Natural killer cell (primary cell): ENCODE data around the gene MCM8. TPM values are rescaled to one million over a fixed set of nuclear protein-coding genes. Genes with fewer than 3 reads are reported as not detected.
A peak's percentile ranks its signal among the peaks of the same experiment; 100 is the strongest.
"Not testable (repeated sequence)": the region's sequence is repeated elsewhere in the genome, so short reads cannot be mapped to it uniquely, and the experiment has no call there.

Experiments
- ATAC-seq, 3 donors: fragments of 150-1000 bp in 2 of 3; fragments of 200-7000 bp in 1 of 3; cut with Tn5 transposase; 1 replicate in 1 of 3; 2 replicates in 2 of 3; pipeline ENCODE4 v1.10.0; 2021; ENCODE audit warnings: mild to moderate bottlenecking in 2 of 3, moderate library complexity in 2 of 3
- DNase-seq, 2 donors: peaks; one replicate each; pipeline versions ENCODE4 v3.0.0 to v3.0.0-alpha.2; 2013 to 2021; ENCODE audit warnings: mixed read lengths in 1 of 2
- H3K27ac ChIP-seq: one replicate; pipeline ENCODE4 v1.5.1; 2013; ENCODE audit warnings: mild to moderate bottlenecking, low read length
- H3K27me3 ChIP-seq: one replicate; pipeline ENCODE4 v1.6.1; 2013; ENCODE audit warnings: low read length; ENCODE audit not compliant: control insufficient read depth, insufficient read depth
- H3K36me3 ChIP-seq: one replicate; pipeline ENCODE4 v1.6.1; 2013; ENCODE audit warnings: low read length; ENCODE audit not compliant: control insufficient read depth, insufficient read depth
- H3K4me1 ChIP-seq: one replicate; pipeline ENCODE4 v1.6.1; 2013; ENCODE audit warnings: low read length; ENCODE audit not compliant: control insufficient read depth, insufficient read depth
- H3K4me3 ChIP-seq: one replicate; pipeline ENCODE4 v1.5.1; 2013; ENCODE audit warnings: low read length
- H3K9me3 ChIP-seq: one replicate; pipeline ENCODE4 v1.6.1; 2013; ENCODE audit warnings: low read length; ENCODE audit not compliant: control insufficient read depth, insufficient read depth
- H3K27ac Mint-ChIP-seq, 2 donors: one replicate each; pipeline ENCODE4 v1.8.0; 2022; ENCODE audit warnings: mild to moderate bottlenecking in 2 of 2, mixed read lengths in 2 of 2, moderate library complexity in 1 of 2
- H3K27me3 Mint-ChIP-seq, 2 donors: one replicate each; pipeline ENCODE4 v1.8.0; 2022; ENCODE audit warnings: low read depth in 2 of 2, mixed read lengths in 2 of 2
- H3K36me3 Mint-ChIP-seq: one replicate; pipeline ENCODE4 v1.8.0; 2022; ENCODE audit warnings: mixed read lengths
- H3K4me1 Mint-ChIP-seq, 2 donors: one replicate each; pipeline ENCODE4 v1.8.0; 2022; ENCODE audit warnings: mixed read lengths in 2 of 2
- H3K4me3 Mint-ChIP-seq: one replicate; pipeline ENCODE4 v1.8.0; 2022; ENCODE audit warnings: mild to moderate bottlenecking, moderate library complexity, mixed read lengths
- H3K9me3 Mint-ChIP-seq, 2 donors: one replicate each; pipeline ENCODE4 v1.8.0; 2022; ENCODE audit warnings: mixed read lengths in 2 of 2
- WGBS: methylation state at CpG from one replicate; pipeline ENCODE4 v1.1.7; 2013; ENCODE audit warnings: missing lambda C conversion rate; ENCODE audit not compliant: insufficient coverage; 5-methylcytosine and 5-hydroxymethylcytosine counted together
- intact Hi-C: fragments of 100-400 bp; cut with micrococcal nuclease; formaldehyde crosslinking; loops from one replicate; pipeline ENCODE4 v1.14.2; 2022
- total RNA-seq, 4 donors: library from RNA; stranded (reverse); fragments of 120-200 nt in 1 of 4; gene quantifications; one replicate each; pipeline versions ENCODE4 v1.2.3 to v1.2.4, GENCODE V29; 2013 to 2022
- TF ChIP-seq, protein P1 (sequence below): fragments of 200-600 bp; IDR thresholded peaks from one replicate; pipeline ENCODE4 v1.8.0; 2022; ENCODE audit warnings: antibody characterized with exemption

MCM8 gene
- total RNA-seq, 3 donors from 2014 or later (not counting 1 experiment from before 2014, with no cell fraction given) = 8.1 to 14.3 (median 9.0) TPM

DNA sequence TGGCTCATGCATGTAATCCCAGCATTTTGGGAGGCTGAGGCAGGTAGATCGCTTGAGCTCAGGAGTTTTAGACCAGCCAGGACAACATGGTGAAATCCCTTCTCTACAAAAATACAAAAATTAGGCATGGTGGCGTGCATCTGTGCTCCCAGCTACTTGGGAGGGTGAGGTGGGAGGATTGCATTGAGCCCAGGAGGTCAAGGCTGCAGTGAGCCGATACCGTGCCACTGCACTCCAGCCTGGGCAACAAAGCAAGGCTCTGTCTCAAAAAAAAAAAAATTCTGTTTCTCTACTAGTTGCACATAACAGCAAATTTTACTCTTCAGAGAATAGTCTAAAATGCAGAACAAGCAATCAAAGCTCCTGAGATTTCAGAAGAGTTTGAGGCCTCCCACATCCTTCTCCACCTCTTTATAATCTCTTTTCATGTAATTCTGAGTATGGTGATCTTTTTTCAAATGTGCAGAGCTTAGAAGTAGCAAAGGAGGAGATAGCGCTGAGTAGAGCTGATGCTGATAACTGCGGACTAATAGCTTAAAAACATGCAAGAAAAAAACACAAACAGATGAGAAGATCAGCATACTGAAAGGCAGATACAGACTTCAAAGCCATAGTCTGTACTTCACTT lies 80.1 kb downstream of the MCM8 start:
- Histone ChIP-seq H3K9me3 (no peaks in the 10 kb centered on the region), H3K27ac (no peak overlapping the region), H3K4me1 (no peaks in the 10 kb centered on the region), H3K4me3 (no peak overlapping the region), H3K27me3 (no peaks in the 10 kb centered on the region), H3K36me3 (peaks cover 22% of the 10 kb centered on the region)
- intact Hi-C loops = no loop called here
- ATAC-seq (no peak), DNase-seq (peak in 1 of 2 donors; percentile 36)
- Mint-ChIP-seq H3K27ac (no peak overlapping the region), H3K4me3 (no peak overlapping the region), H3K9me3 (no peaks in the 10 kb centered on the region), H3K4me1 (peaks cover 9 to 25% of the 10 kb centered on the region in 2 donors), H3K27me3 (no peaks in the 10 kb centered on the region), H3K36me3 (no peaks in the 10 kb centered on the region)
- WGBS = 97% methylated on average over 5 of the region's 6 CpGs
- TF ChIP-seq, protein P1, sequence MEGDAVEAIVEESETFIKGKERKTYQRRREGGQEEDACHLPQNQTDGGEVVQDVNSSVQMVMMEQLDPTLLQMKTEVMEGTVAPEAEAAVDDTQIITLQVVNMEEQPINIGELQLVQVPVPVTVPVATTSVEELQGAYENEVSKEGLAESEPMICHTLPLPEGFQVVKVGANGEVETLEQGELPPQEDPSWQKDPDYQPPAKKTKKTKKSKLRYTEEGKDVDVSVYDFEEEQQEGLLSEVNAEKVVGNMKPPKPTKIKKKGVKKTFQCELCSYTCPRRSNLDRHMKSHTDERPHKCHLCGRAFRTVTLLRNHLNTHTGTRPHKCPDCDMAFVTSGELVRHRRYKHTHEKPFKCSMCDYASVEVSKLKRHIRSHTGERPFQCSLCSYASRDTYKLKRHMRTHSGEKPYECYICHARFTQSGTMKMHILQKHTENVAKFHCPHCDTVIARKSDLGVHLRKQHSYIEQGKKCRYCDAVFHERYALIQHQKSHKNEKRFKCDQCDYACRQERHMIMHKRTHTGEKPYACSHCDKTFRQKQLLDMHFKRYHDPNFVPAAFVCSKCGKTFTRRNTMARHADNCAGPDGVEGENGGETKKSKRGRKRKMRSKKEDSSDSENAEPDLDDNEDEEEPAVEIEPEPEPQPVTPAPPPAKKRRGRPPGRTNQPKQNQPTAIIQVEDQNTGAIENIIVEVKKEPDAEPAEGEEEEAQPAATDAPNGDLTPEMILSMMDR = no peak

DNA sequence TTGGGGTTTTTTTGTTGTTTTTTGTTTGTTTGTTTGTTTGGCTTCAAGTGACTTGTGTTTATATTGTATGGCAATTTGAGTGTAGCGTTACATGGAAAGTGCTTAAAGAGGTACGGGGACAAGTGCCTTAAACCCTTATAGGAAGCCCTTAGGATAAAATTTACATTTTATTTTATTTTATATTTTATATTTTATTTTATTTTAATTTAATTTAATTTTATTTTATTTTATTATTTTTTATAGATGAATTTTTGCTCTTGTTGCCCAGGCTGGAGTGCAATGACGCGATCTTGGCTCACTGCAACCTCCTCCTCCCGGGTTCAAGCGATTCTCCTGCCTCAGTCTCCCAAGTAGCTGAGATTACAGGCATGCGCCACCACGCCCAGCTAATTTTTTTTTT lies 82.5 kb downstream of the MCM8 start:
- WGBS = 96% methylated on average over 6 of the region's 8 CpGs
- H3K27ac Mint-ChIP-seq, H3K27me3 Mint-ChIP-seq, H3K4me1 ChIP-seq, H3K4me3 ChIP-seq, H3K36me3 Mint-ChIP-seq, DNase-seq, intact Hi-C loops, H3K27ac ChIP-seq, H3K4me3 Mint-ChIP-seq, H3K9me3 Mint-ChIP-seq, ATAC-seq, H3K27me3 ChIP-seq, H3K9me3 ChIP-seq: not testable (repeated sequence)
- peaks cover 37% of the 10 kb centered on the region for H3K36me3 ChIP-seq
- H3K4me1 Mint-ChIP-seq = peaks cover 2 to 12% of the 10 kb centered on the region in 2 donors

DNA sequence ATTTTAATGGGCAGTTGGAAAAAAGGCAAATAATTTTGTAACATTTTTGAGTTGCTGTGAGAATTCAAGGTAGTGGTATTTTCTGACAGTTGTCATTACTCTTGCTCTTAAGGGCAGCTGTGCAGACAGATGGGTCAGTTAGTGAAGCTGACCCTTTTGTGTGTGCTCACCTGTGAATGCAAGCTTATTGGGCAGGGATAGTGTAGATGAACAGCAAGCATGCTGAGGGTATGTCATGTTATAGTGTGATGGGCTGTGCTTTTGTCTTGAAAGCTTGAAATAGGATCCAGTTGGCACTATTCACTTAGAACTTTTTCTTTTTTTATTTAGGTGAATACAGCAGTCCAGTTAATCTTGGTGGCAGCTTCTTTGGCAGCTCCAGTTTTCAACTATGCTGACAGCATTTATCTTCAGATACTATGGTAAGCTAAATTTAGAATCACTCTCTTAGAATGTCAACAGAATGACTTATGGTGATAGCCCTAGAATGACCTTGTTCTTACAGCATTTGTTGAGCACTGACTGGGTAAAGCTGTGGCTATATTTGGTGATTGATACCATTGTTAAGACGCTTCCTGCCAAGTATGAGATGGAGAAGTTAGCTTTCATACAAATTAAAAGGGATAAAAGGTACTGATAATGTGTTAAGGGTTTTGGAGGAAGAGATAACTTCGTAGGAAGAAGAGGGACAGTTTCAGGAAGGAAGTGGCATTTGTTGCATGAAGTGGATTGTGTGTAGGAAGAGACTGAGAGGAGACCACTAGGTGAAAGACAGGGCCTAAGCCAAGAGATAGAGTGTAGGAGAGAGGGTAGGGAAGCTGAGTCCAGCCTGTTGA lies 83.9 kb downstream of the MCM8 start:
- H3K36me3 Mint-ChIP-seq = no peaks in the 10 kb centered on the region
- no peaks in the 10 kb centered on the region for H3K27me3 ChIP-seq
- no peak overlapping the region for H3K4me3 ChIP-seq
- H3K4me1 Mint-ChIP-seq = peaks cover 0 to 10% of the 10 kb centered on the region in 2 donors
- no peak overlapping the region for H3K27ac ChIP-seq
- ATAC-seq (no peak), DNase-seq (no peak)
- peaks cover 39% of the 10 kb centered on the region for H3K36me3 ChIP-seq
- H3K27ac Mint-ChIP-seq = peak overlapping the region in 1 of 2 donors; percentile 3
- no peaks in the 10 kb centered on the region for H3K9me3 ChIP-seq
- no peaks in the 10 kb centered on the region for H3K27me3 Mint-ChIP-seq
- intact Hi-C loops = no loop called here
- TF ChIP-seq, protein P1 = no peak
- no peaks in the 10 kb centered on the region for H3K9me3 Mint-ChIP-seq
- no peak overlapping the region for H3K4me3 Mint-ChIP-seq
- WGBS = 50% methylated on average over 2 of the region's 2 CpGs
- no peaks in the 10 kb centered on the region for H3K4me1 ChIP-seq

DNA sequence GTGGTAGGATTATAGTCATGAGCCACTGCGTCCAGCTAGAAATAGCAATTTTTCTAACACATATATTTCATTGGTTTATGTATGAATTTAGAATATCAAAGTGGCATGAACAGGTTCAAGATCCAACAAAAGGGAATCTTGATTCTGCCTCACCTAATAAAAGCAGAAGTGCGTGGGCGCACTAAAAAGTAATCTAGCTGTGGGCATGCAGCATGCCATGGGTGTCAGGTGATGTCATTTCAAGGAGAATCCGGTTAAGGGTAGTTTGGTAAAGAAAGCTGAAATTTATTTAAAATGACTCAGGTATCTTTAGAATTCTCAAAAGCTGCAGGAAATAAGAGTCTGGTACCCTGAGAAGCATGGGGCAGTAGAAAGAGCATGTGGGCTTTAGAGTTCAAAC lies 85.8 kb downstream of the MCM8 start:
- no peak overlapping the region for H3K4me3 Mint-ChIP-seq
- Histone ChIP-seq H3K36me3 (peaks cover 44% of the 10 kb centered on the region), H3K4me3 (no peak overlapping the region), H3K9me3 (no peaks in the 10 kb centered on the region), H3K27me3 (no peaks in the 10 kb centered on the region), H3K27ac (no peak overlapping the region), H3K4me1 (no peaks in the 10 kb centered on the region)
- DNase-seq (no peak), ATAC-seq (no peak)
- H3K36me3 Mint-ChIP-seq = no peaks in the 10 kb centered on the region
- intact Hi-C loops = no loop called here
- no peaks in the 10 kb centered on the region for H3K27me3 Mint-ChIP-seq
- TF ChIP-seq, protein P1 = no peak
- no peaks in the 10 kb centered on the region for H3K9me3 Mint-ChIP-seq
- no peak overlapping the region for H3K27ac Mint-ChIP-seq
- peaks cover 0 to 5% of the 10 kb centered on the region in 2 donors for H3K4me1 Mint-ChIP-seq
- WGBS = 99% methylated on average over 3 of the region's 4 CpGs
